Measurements from ENCODE around the gene LARGE1.

The LARGE1 gene

GRCh38 chr22:33520904-33521780, 399.1 kb downstream of the LARGE1 start:
- no peak for DNase-seq (ENCODE audit: low spot score)

GRCh38 chr22:33519974-33520903, 400.0 kb downstream of the LARGE1 start:
- no peak for DNase-seq (ENCODE audit: low spot score)

GRCh38 chr22:33519071-33519973, 401.0 kb downstream of the LARGE1 start:
- DNase-seq (ENCODE audit: low spot score): peak; percentile 50

- no peak for DNase-seq (ENCODE audit: low spot score)
Observed at GRCh38 chr22:33518405-33518804, 401.9 kb downstream of the LARGE1 start.

DNA sequence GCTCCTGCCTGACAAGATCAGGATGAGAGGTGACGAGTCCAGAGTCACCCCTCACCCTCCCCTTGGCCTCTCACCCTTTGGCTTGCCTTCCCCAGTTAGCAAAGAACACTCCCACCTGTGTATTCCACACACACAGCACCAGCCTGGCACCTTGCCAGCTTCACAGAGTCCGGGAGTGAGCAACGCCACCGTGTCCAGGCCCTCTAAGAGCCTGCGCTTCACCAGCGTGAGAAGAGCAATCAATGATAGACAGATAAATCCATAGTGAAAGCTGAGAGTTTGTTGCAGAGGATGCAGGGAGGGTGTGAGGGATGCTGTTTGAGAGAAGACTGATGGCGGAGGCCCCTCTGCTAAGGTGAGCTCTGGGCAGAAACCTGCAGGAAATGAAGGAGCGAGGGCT, 404.5 kb downstream of the LARGE1 start:
- no peak for DNase-seq (ENCODE audit: low spot score)

DNA sequence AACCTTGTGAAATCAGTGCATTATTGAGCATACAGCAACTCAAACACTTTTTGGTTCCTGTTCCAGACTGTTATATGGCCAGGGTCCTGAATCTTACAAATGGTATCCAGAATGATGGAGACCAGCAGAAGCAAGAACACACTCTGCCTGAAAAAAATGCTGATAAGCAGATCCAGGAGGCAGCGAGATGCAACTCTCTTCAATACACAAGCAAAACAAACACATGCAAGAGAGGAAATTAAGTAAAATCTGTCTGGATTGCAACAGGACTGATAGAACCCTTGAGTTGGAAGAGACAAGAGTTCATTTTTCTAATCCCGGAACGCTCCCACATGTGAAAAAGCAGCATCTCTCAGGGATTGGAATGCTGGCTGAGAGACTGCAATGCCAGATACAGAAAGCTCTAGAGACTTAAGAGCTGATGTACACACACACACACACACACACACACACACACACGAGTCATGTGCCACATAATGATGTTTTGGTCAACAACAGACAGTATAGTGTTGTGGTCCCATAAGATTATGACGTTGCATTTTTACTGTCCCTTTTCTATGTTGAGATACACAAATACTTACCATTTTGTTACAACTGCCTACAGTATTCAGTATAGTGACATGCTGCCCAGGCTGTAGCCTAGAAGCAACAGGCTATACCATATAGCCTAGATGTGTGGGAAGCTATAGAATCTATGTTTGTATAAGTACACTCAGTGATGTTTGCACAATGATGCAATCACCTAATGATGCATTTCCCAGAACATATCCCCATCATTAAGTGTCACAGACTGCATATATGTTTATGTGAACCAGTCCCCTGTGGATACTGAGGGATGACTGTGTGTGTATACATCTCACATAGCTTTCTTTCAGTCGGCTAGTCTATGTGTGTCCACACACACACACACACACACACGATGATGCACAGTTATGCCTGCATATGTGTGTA, 406.6 kb downstream of the LARGE1 start:
- no peak for DNase-seq (ENCODE audit: low spot score)

DNA sequence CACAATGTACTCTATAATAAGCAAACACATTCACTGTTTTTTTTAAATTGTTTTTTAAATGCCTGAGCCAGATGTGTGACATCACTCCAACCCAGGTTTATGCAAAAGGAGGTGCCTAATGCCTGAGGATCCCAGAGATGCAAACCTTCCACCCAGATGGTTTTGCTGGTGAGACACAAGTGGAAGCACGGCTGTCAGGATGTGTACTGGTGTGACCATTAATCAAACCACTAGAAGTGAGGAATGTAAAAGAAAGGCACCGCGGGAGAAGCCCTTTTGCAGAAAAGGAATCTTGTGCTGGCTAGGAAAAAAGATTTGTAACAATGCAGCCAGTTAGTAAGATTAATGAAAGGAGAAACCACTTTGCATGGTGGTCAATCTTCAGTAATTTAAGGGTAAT, 407.4 kb downstream of the LARGE1 start:
- DNase-seq (ENCODE audit: low spot score): no peak

DNA sequence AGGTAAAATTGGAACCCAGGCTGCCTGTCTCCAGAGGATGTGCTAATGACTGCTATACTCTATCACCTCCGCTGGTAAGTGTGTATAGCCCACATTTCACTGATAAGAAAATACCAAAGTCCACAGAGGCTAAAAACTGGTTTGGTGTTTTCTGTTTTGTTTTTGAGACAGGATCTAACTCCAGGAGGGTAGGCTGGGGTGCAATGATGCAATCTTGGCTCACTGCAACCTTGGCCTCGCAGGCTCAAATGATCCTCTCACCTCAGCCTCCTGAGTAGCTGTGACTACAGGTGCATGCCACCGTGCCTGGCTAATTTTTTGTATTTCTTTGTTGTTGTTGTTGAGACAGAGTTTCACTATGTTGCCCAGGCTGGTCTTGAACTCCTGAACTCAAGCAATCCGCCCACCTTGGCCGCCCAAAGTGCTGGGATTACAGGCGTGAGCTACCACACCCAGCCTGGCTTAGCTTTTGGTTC, 409.8 kb downstream of the LARGE1 start:
- no peak for DNase-seq (ENCODE audit: low spot score)

GRCh38 chr22:33504941-33505625, 415.2 kb downstream of the LARGE1 start:
- DNase-seq (ENCODE audit: low spot score): no peak

DNA sequence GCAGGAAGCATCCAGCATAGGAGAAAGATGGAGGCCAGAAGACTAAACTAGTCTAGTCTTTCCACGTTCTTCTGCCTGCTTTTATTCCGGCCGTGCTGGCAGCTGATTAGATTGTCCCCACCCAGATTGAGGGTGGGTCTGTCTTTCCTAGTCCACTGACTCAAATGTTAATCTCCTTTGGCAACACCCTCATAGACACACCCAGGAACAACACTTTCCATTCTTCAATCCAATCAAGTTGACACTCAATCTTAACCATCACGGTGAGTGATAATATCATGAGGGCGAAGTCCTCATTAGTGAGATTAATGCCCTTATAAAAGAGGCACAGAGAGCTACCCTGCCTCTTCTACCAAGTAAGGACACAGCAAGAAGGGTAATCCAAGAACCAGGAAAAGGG, 424.2 kb downstream of the LARGE1 start:
- DNase-seq (ENCODE audit: low spot score): no peak

GRCh38 chr22:33493476-33494205, 426.6 kb downstream of the LARGE1 start:
- DNase-seq (ENCODE audit: low spot score): no peak

GRCh38 chr22:33492210-33492651, 428.0 kb downstream of the LARGE1 start:
- DNase-seq (ENCODE audit: low spot score): peak; percentile 15

DNA sequence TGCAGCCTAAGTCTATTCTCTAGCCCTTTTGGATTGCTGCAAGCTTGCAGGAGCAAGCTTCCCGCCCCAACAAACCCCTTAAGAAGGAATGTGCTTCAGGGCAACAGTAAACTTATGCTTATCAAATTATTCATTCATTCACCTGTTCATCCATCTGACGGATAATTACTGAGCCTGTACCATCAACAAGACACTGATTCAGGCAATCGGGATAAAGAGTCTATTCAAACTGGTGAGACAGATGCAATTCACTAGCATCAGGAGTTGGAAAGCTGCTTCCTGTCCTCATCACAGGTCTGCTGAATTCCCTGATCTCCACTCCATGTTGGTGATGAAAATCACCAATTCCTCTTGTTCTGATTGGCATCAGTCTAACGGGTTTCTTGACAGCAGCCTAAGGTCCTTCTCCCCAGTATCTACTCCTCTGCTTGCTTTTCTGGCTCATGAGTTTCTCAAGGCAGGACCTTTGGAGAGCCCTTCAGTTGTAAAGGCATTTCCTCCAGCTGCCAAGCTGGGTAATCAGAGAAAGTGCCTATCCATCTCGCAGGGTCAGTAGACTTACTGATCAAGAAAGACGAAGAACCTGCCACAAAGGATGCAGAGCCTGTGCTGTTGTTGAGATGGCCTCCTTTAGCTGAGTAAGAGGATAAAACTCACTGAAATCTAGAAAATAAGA, 433.1 kb downstream of the LARGE1 start:
- no peak for DNase-seq (ENCODE audit: low spot score)

GRCh38 chr22:33481550-33481949, 438.7 kb downstream of the LARGE1 start:
- DNase-seq (ENCODE audit: low spot score): no peak

- no peak for DNase-seq (ENCODE audit: low spot score)
Observed at GRCh38 chr22:33477120-33478111, 442.9 kb downstream of the LARGE1 start.

DNA sequence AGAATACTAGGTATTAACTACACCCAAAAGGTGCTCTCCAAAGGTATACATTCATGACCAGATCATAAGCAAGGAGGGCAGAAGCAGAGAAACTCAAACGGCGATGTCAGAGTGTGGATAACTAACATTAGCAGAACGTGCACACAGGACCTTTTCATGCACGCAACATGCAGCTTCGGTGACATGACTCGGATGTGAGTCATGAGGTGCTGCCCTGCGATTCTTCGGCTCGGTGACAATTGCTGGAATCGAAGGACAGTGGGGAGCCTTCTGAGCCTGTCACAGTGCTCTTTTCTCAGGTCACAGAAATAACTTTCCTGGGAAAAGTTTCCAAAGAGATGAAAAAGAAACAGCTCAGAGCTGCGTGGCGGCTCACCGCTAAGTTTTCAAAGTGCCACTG, 443.6 kb downstream of the LARGE1 start:
- peak; percentile 31 for DNase-seq (ENCODE audit: low spot score)

DNA sequence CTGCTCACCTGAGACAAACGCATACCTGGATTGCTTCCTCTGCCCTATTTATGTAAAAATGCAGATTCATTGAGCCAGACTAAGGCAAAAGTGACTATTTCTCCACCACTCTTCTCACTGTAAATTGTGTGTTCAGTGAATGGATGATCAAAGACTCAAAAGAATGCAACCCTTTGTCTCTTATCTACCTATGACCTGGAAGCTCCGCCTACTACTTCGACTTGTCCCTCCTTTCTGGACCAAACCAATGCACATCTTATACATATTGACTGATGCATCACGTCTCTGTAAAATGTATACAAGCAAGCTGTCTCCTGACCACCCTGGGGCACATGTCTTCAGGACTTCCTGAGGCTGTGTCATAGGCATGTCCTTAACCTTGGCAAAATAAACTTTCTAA, 444.1 kb downstream of the LARGE1 start:
- no peak for DNase-seq (ENCODE audit: low spot score)
